HG02852 (cell line): ENCODE results near the gene MTG2.

ENCODE experiments used
- ATAC-seq: cut with Tn5 transposase; IDR thresholded peaks from one replicate; pipeline ENCODE4 v1.9.1; 2021; ENCODE audit warnings: mild to moderate bottlenecking, moderate library complexity; ENCODE audit not compliant: unreplicated experiment

Gene MTG2

DNA sequence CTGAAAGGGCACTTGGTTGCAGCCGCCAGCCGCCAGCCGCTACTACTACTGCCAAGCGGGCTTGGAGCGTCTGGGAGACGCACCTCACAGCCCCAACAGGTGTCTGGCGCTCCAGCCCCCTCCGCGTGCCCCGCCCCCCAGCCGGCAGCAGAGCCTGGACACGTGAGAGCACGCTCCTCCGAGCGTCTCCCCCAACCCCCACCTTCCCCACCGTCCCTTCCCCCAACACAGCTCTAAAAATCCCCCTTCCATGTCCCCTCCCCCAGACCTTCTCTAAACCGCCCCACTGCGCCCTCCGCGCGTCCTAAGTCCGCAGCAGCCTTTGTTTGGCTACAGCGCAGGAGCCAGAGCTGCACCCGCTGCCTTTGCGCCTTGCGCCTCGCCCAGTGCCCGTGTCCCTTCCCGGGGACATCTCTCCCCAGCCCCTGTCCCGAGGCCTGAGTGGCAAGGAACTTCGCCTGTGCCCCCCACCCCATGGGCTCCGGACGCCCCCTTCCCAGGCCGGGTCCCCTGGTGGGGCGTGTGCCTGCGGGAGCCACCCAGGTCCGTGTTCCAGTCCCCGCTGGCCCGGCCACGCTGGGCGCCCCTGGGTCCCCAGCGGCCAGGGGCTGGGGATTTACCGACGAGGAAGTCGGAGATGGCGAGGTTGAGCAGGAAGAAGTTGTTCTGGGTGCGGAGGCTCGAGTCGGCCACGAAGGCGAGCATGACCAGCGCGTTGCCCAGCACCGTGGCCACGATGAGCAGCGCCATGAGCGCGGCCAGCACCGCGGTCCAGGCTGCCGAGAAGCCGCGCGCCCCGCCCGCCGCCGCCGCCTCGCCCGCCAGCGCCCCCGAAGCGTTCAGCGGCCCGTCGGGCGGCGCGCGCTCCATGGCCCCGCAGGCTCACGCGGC, 36.5 kb downstream of the MTG2 start:
- ATAC-seq: no peak

- no peak for ATAC-seq
These were observed 37.3 kb downstream of the MTG2 start, which contains the start of gene HRH3 for GRCh38 chr20:62219992-62220665. Gene HRH3, minus strand, starts transcription at chr20:62220278. Its CDS starts 308 bp downstream, at chr20:62219970.

DNA sequence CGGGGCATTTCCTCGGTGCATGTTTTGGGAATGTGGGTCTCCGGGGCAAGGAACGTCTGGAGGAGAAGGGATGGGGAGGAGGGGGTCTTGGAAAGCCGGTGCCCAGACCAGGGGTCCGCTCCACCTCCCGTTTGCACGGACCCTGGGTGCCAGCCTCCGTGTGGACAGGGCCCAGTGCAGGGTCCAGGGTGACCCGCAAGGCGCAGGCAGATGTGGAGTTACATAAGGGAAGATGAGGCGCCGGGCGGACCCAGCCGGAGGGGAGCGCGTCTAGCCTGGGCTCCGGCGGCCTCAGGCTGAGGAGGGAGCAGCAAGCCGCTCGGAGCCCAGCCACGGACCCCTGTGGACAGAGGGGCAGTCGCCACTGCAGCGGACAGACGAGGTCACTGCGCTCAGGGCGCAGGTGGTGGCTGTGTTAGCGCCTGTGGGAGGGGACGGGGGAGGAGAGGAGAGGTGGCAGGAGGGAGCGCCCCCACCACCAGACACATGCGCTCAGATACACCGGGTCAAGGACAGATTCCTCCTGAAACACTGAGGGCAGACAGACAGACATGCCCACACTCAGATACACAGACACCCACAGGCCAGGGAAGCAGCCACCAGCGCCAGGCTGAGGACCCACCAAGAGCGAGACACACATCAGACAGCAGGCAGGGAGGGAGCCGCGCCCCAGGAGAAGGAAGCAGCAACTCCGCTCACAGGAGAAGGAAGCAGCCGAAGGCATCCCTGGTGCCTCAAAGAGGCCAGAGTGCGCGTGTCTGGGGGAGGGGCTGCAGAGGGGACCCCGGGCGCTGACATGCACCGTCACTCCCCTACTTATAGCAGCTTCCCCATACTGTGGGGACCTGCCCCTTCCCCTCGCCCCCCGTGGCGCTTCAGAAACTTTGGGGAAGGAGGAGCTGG, 38.1 kb downstream of the MTG2 start:
- ATAC-seq: no peak

DNA sequence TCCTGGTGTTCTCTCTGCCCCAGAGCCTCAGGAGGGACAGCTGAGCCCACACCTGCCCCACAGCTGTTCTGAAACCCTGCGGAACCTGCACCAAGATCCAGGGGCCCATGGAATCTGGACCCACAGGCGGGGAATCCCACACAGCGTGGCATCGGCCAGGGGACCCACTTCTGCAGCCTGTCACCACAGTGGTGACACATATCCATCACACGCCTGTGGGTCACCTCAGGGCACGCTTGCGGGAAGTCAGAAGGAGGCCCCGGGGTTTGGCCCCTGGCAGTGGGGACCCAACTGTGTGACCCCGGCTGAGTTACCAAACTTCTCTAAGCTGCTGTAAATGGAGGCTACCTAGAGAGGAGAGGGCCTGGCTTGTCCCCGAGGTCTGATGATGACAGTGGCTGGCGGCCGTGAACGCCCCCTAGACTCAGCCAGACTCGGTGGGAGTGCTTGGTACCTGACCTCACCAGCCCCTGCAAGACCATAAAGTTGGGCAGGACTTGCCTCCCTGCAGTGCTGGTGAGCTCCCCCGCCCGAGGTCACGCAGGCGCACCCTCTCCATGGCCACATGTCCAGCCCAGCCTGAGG, 39.5 kb downstream of the MTG2 start:
- no peak for ATAC-seq

- no peak for ATAC-seq
These were observed 40.1 kb downstream of the MTG2 start for GRCh38 chr20:62222972-62223371.

DNA sequence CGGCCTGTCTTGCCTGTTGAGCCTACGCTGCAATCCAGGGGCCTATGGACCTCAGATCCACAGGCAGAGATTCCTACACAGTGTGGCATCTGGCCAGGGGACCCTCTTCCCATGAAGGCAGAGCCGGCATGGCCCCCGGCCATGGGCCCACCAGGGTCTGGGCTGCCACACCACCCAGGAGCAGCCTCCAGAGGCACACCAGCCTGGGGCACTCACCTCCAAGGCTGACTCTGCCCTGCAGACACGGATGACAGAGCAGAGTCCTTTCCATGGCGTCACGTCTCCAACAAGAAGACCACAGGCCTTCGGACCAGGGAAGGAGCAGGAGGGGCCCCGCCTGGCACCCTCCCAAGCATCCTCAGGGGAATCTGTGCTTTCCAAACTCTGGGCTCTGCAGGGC, 40.7 kb downstream of the MTG2 start:
- ATAC-seq: no peak

DNA sequence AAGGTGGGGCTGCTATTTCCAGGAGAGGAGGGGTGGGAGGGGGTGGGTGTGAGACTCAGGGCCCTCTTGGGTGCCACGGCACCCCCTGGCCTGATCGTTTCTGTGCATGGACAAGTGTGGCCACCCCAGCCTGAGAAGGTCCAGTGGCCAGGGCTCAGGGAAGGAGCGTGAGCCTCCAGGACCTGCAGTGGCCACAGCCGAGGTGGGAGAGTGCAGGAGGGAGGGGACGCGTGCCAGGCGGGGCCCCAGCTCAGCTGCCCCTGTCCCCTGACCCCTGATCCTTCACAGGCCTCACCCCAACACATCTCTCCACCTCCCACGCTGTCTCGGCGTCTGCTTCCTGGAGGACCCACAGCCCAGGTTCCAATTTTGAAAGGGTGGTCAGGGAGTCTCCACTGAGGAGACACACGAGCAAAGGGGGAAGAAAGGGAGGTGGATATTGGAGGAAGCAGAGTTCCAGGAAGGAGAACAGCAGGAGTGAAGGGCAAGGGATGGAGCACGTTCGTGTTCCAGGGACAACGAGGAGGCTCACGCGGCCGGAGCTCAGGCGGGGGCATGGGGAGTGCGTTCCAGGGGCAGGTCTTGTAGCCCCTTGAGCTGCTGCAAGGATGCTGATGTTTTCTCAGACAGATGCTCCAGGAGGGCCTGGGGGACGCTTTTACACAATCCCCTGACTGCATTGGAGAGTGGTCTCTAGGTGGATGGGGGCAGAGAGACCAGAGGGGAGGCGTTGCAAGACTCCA, 41.5 kb downstream of the MTG2 start:
- ATAC-seq: no peak

DNA sequence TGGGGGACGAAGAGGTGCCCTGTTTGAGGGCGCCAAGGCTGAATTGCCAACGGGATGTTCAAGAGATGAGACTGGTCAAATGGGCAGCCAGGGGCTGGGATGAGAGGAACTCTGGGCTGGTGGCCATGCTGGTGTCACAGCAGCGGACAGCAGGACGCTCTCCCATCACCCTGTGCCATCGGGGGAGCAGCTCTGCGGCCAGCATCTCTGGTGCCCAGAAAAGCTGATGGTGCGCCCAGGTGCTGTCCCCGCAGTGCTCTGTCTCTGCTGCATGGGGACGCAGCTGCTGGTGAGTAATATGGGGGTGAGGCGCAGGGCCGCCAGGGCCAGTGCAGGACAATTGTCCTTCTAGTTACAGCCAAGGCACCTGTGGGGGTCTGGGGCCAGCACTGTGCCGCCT, 42.2 kb downstream of the MTG2 start:
- no peak for ATAC-seq

GRCh38 chr20:62225820-62226635, 43.2 kb downstream of the MTG2 start:
- no peak for ATAC-seq

DNA sequence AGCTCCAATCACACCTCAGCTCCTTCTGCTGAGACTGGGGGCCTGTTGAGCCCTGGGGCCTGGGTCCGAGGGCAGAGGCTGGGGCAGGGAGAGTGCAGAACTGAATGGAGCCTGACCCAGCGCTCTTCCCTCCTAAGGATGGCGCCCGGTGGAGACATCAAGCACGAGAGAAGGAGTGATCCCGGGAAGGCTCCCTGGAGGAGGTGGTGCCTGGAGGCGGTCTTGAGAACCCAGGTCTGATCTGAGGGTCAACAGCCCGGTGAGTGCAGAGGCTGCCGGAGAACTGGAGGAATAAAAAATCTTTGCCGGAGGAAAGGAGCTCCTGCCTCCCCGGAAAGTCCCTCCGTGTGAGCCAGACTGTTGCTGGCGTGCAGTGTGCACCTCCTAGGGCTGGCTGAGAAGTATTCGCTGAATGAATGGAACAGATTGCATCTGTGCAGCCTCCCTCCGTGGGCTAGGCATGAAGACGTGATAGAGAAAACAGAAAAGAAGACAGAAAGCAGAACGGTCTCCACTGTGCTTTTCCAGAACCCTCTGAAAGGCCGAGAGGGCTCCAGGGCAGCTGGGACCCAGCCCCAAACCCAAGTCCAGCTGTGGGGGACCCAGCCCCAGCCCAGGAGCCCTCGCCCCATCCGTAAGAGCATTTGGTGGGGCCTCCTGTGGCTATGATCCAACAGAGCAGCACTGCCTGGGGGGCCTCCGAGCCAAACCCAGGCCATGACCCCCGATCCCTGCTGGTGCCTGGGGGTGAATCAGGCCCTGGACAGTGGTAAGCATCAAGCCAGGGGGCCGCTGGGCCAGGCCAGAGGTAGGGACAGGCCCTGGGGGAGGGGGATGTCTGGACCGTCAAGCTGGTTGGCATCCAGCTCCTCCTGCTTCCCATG, 44.1 kb downstream of the MTG2 start:
- ATAC-seq: no peak

DNA sequence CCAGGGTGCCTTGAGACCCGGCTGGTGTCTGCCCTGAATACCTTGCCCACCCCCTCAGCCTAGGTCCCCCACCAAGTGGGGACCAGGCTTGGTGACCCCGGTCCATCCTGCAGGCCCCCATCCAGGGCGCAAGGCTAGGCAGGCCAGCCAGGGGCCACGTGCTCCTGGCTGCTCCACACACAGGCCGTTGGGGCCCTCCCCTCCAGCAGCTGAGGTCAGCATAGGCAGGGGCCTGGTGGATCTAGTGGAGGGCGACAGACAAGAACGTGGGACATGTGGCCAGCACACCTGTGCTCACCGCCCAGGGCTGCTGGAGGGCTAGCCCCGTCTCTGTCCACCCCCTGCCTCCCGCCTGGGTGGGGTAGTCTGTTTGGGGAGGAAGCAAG, 44.8 kb downstream of the MTG2 start:
- ATAC-seq: no peak

- ATAC-seq: no peak
These were observed 45.4 kb downstream of the MTG2 start for GRCh38 chr20:62227977-62228958.

- no peak for ATAC-seq
These were observed 46.2 kb downstream of the MTG2 start for GRCh38 chr20:62228982-62229545.

DNA sequence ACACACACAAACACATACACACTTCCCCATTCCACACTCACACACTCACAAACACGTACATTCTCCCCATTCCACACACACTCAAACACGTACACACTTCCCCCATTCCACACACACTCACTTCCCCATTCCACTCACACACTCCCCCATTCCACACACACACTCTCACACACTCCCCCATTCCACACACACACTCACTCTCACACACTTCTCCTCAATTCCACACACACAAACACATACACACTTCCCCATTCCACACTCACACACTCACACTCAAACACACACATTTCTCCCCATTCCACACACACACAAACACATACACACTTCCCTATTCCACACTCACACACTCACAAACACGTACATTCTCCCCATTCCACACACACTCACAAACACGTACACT, 46.8 kb downstream of the MTG2 start:
- no peak for ATAC-seq

GRCh38 chr20:62230276-62230675, 47.4 kb downstream of the MTG2 start:
- no peak for ATAC-seq

- ATAC-seq: no peak
These were observed 47.9 kb downstream of the MTG2 start for GRCh38 chr20:62230696-62231095.

DNA sequence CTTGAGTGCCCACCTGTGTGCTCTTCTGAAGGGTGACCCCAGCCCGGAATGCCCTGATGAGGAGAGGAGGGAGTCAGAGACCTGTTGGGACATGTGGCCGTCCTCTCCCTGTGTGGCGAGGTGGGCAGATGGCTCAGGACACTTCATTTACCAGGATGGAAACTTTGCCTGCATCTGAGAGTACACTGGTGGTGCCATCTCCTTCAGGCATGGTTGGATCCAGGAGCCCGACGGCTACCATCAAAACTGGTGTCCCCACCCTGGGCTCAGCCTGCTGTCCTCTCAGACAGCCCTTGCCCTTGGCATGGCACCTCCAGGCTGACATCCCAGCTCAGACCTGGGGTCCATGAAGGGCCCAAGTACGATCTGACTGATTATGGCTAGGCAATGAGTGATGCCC, 48.5 kb downstream of the MTG2 start:
- ATAC-seq: no peak
